Hematopoietic multipotent progenitor cell treated with erythropoietin and hydrocortisone succinate and interleukin-3 and kit ligand, for 15 days (in vitro differentiated cells): Measurements from ENCODE around the gene HSD3B1.

Experiments
- DNase-seq: peaks from one replicate; pipeline ENCODE4 v3.0.0-alpha.2; 2015; ENCODE audit warnings: low spot score

Gene HSD3B1

DNA sequence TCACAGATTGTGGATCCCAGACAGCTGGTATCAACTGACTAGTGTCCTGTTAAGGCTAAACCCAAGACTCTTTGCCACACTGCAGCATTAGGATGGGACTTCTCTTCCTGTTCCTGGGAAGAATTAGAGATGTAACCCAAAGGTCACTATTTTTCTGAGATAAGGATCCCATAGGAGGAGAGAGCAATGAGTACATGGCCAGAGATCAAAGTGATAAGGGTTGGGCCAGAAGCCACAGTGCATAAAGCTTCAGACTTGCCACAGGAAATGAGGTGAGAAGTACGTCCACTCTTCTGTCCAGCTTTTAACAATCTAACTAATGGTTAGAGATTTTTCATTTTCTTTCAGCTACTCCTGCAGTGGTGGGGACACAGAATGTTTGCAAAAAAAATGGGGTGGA is at the start of gene HSD3B1:
Gene HSD3B1 (plus strand): TSS at position 270 of the 400 bp plus-strand sequence. CDS start 267 bp downstream, outside the sequence.
- no peak for DNase-seq

DNA sequence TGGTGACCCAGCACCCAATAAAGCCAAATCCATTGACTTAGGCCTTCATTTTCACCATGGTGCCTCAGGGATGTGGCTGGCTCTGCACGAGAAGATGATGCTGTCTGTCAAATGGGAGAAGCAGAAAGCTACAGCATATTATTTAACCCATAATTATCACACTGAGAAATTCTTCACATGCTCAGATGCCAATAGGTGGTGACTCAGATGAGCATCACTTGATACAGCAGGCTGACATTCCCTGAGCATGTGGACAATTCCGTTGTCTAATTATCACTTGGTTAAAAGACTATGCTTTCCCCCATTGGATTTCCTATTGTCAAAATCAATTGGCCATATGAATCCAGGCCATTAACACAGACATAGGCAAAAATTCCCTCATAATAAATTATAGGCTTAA is 44.0 kb upstream of the HSD3B1 start:
- no peak for DNase-seq

DNA sequence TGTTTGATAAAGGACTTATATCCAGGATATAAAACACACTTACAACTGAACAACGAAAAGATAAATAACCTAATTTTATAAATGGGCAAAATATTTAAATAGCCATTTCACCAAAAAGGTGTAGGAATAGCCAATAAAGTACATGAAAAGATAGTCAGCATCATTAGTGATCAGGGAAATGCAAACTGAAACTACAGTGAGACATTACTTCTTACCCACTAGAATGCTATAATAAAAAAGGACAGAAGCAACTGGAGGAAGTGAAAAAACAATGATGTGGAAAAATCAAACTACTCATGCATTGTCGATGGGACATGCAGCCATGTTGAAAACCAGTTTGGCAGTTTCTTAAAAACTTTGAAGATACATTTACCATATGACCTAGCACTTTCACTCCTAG is 43.4 kb upstream of the HSD3B1 start:
- DNase-seq: no peak

DNA sequence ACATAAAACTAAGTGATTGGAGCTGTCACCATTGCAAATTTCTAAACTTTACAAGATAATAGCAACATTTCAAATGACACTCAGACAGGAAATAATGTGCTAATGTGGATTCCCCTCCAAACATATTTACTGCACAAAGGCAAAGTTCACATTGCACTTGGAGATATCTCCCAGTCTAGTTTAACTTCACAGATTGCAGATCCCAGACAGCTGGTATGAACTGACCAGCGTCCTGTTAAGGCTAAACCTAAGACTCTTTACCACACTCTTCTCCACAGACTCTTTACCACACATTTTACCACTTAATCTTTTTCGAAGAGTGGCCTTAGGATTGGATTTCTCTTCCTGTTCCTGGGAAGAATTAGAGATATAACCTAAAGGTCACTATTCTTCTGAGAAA is 40.6 kb upstream of the HSD3B1 start:
- DNase-seq: no peak

DNA sequence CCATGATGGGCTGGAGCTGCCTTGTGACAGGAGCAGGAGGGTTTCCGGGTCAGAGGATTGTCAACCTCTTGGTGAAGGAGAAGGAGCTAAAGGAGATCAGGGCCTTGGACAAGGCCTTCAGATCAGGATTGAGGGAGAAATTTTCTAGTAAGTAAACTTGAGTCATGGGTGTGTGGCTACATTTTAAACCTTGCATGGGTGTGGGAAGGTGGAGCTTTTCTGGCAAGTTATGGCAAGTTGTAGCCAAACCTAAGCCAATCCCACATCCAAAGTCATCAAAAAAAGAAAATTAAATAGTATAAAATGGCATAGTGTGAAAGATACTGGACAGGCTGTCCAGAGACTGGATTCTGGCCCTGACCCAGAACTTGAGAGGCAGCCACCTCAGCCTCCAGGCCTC is 39.8 kb upstream of the HSD3B1 start:
- no peak for DNase-seq

DNA sequence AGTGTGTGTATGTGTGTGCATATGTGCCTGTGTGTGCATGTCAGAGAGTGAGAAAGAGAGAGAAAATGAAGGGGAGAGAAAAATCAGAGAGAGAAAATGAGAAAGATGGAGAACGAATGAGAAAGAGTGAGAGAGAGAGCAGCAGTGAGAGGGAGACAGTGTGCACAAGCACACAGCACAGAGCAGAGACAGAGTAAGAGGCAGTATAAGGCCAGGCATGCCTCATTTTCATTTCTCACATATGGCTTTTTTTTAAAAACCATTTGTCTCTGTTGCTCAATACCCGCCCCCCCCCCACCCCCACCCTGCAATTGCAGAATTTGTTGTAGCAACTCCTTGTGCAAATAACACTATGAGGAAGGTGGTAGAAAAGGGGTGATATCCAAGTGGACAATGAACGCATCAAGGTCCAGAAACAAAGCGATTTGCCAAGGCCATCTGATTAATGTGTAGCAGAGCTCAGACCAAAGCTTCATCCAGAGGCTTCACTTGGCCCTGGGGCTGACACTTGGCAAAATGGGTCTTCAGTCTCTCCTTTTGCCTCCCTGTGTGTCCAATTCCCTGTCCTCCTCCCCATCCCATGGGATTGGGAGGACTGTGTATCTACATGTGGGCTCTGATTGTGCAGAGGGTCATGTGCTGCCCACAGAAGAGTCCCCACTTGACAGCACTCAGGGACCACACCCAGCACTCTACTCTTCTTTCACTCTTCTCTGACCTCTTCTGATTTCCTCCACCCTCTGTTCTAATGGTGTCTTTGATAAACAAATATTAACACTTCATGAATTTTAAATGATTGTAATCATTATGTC is 38.9 kb upstream of the HSD3B1 start:
- no peak for DNase-seq

DNA sequence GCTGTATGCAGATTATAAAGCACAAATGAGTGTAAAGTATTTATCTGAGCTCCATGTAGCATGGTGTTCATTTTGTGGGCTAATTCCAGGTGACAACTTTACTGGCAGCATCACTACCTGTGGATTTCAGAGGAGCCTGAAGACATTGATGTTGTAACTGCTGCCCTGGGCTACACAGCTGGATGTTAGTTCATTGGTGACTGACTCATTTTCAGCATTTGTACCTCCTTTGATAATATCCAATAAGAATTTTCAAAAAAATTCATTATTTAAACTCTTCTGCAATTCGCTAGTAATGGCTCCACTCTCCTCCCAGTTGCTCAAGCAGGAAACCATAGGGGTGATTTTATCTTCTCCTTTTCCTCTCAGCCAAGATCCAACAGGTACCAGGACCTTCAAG is 37.3 kb upstream of the HSD3B1 start:
- no peak for DNase-seq

DNA sequence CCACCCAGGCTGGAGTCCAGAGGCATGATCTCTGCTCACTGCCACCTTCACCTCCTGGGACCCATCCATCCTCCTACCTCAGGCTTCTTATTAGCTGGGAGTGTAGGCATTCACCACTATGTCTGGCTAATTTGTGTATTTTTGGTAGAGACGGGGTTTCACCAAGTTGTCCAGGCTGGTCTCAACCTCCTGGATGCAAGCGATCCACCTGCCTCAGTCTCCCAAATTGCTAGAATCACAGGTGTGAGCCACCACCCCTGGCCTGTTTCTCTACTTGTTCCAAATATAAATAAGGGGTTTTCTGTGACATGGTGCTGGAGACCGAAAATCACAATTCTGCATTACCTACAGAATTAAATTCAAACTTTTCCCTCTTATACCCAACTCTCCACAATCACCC is 36.6 kb upstream of the HSD3B1 start:
- no peak for DNase-seq

DNA sequence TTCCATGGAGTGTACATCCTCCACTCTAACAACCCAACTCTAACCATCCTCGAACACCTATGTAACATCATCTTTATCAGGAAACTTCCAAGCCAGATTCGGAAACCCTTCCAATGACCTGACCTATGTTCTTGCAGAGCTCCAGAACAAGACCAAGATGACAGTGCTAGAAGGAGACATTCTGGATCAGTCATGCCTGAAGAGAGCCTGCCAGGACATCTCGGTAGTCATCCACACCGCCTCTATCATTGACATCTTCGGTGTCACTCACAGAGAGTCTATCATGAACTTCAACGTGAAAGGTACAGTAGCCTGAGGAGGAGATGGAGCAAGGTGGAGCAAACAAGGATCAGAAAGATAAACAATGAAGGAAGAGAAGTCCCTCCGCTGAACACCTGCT is 36.1 kb upstream of the HSD3B1 start:
- DNase-seq: no peak

DNA sequence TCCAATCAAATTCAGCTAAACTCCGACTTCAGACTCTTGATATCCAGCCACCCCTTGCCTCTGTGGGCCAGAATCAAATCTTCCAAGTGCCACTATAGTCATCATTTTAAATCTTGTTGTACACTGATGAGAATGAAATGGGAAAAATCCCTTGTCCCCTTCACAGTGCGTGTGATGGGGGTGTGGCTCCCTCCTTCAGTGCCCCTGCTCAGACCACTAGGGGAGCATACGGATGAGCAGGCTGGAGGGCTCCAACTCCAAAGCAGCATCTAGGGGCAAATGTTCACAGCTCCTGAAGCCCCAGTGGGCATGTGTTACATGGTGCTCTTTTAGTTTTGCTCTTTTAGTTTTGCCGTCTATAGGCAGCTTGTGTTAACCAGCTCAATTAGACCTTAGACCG is 35.4 kb upstream of the HSD3B1 start:
- no peak for DNase-seq

DNA sequence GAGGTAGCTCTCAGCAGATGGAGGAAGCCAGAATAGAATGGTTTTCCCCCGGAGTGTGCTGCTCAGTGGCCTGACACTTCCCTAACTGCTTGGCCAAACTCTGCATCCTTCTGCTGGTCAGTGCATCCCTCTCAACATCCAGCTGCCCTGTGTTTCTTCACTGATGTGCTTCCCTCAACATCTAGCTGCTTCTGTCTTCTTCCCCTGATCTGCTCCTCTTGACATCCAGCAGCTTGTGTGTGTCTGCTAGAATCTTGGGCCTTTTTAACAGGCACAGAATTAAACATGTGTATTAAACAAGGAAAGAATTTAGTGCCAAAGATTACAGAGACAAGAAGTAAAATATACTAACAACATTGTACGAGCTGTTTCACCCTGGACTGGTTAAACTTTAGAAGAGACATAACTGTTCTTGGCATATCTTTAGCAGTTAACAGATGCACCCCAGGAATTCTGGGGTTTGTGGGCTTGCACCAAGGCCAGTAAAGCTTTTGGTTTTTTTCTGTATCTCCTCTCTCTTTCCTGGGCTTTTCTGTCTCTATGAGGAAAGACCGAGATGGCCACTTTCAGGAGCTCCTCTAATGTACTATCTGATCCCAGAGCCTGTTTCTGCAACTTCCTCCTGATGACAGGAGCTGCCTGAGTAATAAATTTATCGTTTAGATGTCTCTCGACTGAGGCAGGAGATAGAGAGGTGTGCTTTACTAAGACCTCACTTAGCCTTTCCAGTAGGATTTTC is 34.8 kb upstream of the HSD3B1 start:
- no peak for DNase-seq

DNA sequence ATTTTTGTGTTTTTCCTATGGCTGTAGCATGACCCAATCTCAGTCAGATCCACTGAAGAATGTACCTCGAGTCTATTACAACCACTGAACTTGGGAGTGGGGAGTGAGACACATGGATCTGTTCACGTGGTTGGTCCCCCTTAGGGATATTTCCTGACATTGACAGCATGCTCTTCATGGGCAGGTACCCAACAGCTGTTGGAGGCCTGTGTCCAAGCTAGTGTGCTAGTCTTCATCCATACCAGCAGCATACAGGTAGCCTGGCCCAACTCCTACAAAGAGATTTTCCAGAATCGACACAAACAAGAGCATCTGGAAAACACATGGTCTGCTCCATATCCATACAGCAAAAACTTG is 34.2 kb upstream of the HSD3B1 start:
- no peak for DNase-seq

DNA sequence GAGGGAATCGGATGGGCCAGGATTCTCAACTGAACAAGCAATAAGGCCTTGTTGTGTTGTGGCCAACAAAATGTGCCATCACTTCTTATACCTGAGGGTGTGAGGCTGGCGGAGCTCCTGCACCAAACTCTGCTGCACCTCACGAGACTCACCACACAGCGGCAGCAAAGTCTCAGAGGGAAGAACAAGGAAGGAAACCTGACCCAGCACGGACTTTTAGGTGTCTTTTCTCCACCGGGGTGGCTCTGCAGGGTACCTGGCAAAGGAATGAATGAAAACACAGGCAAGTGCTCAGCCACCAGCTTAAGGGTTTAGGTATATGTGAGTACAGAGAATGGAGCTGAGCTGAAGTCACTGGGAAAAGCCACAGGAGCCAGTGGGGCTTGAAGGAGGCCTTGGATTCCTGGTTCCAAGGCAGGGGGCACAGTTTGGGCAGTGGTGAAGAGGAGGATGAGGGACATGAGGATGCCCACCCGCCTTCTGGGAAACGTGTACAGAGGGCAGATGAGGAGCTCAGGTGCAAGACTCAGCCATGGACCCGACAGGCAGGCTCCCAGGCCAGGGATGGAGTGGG is 31.1 kb upstream of the HSD3B1 start:
- no peak for DNase-seq

DNA sequence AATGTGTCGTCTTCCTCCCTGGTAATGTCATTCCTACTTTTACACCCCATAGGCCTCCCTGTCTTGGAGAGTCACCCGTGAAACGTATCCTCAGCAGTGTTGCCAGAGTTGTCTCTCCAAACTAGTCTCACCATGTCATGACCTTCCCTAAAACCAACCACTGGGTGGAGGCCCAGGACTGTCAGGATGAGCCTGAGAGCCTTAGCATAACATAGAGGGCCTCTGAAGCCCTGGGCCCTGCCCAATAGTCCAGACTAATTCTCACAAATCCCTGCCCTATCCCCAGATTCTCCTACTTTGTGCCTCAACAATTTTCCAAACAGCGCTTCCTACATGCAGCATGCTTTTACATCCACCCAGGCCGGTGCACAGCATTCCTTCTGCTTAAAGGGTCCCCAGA is 29.3 kb upstream of the HSD3B1 start:
- no peak for DNase-seq

DNA sequence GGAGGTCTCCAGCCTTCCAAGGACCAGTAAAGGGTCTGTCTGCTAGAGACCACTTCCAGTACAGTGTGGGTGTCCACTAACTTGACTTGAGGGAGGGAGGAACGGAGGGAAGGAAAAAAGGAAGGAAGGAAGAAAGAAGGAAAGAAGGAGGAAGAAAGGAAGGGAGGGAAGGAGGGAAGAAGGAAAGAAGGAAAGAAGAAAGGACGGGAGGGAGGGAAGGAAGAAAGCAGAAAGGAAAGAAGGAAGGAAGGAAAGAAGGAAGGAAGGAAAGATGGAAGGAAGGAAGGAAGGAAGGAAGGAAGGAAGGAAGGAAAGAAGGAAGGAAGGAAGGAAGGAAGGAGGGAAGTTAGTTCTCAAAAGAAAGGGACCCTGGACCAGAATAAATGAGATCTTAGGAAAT is 26.8 kb upstream of the HSD3B1 start:
- DNase-seq: no peak

DNA sequence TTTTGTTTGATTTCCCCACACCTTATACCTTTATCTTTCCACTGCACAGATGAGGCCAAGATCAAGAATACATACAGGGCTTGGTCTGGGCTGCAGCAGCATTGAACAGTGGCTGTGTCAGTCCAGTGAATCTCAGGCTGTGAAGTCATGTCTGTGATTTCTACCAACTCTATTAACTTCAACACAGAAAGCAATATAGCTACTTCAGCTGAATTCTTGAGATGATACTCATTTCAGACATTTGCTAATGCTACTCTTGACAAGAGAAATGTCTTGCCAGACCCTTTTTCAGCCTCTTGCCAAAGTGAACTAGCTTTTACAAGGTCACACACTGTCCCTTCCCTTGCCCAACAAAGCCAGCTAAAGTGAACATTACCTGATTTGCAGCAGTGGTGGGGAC is 25.1 kb upstream of the HSD3B1 start:
- no peak for DNase-seq

DNA sequence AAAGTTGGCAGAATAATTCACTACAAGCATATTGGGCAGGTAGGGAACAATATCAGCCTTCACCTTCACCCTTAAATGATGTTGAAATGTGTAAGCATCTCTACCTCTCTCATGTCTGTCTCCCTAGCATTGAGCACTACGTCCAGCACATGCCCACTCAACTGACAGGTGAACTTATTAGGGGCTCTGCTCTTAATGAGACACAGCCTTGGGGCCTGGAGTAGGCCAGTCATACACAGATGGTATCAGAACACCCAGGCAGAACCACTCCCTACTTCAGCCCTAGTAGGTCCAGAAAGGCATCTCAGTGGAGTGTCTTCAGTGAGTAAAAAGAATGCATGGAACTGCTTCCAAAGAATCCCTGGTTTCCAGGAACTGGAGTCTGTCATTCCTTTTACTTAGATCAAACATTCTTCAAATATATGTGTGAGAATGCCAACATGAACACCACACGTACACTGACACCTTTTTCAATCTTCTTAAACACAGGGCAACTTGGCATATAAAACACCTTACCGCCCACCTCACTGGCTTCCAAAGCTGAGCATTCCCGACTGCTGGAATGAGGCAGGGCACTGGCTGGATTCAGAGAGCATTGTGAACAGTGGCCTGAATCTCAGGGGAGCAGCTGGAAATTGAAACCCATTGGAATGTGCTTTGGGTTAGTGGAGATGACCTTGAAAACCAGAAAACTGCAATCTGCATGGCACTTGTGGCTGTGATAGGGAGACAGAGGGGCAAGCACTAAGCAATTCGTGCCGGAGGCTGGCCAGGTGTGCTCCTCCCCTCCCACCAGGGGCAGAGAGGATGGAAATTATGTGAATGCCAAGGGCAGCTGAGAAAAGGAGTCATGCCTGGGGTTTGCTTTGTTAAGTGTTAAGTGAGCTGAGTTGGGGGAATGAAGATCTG is 24.2 kb upstream of the HSD3B1 start:
- no peak for DNase-seq

DNA sequence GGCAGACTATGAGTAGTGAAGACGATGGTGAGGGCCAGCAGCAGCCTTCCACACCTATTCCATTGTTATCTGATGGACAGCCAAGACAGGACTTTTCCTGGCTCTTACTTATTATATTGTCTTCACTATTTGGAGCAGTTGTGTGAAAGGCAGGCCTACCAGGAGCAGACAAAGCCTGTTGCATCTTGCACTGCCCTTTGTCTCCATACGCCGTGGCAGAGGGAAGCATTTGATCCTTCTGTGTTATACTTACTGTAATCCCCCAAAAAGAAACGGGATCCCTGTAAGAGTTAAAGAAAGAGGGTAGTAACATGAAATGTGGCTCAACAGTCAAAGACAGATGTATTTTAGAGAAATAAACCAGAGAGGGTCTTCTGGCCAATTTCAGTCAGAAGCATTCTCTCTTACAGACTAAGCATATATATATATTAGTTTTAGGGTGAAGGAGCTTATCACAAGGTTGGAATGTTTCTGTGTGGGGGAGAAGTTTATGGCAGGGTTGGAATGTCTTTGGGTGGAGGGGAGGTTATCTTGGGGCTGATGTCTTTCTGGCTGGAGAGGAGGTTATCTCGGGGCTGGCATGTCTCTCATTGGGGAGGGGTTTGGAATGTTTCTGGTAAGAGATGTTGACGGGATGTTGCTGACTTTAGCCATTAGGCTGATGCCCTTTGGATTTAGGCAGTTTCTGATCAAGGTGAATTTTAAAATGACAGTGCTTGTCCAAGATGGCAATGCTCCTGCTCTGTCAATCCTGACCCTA is 23.4 kb upstream of the HSD3B1 start:
- no peak for DNase-seq

DNA sequence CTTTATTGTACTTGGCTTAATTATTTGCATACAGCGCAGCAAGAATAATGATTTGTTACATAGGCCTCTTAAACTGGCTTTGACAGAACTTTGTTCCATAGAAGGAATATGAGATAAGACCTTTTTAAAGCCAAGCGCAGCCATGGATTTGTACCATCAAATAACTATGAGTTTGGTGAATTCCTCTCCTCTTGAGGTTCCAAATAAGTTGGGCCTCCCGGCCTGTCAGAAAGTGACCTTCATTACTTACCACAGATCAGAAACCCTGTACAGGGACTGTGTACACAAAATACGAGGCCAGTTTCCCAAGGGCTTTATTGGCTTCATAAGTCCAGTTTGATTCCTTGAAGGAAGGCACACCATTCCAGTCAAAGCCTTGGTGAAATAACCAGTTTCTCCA is 21.8 kb upstream of the HSD3B1 start:
- DNase-seq: no peak

DNA sequence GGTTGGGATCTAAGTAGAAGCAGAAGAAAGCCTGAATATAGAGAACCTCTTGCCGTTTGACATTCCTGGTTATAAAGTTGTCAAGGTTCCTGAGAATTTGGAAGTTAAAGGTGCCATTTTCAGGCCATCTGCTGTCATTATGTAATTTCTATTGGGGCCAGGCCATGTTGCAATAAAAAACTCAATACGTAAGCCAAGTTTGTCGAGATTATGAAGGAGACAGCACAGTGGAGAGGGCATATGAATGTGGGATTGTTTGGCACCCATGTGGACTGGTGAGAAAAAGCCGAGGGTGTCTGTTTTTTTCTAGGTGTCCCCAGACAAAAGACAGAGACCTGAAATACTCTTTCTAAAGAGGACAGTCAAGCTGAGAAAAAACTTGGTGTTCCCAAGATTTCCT is 18.8 kb upstream of the HSD3B1 start:
- no peak for DNase-seq

DNA sequence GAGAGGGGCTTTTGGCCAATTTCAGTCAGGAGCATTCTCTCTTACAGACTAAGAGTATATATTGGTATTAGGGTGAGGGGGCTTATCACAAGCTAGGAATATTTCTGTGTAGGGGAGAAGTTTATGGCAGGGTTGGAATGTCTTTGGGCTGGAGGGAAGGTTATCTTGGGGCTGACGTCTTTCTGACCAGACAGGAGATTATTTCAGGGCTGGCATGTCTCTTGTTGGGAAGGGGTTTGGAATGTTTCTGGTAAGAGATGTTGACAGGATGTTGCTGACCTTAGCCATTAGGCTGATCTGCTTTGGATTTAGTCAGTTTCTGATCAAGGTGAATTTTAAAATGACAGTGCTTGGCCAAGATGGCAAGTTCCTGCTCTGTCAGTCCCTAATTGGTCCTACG is 17.8 kb upstream of the HSD3B1 start:
- DNase-seq: no peak

DNA sequence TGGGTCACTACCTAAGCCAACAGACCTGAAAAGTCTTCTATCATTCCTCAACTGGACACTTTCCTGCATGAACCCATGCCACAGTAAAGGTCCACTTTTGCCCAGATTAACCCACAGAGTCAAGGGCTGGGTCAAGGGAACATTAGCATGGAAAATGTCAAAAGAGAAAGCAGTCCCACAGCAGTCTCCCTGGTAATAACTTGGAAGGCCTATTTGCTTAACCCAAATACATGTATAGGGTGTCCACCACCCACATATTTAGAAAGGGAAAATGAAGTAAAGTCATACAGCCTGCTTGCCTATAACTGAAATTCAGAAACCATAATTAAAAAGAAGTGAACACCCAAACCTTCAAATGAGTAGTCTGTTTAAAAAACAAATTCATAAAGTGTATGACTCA is 16.1 kb upstream of the HSD3B1 start:
- DNase-seq: no peak
